Ureter (tissue), 1 donor: ENCODE data around the gene TBKBP1. TPM values are rescaled to one million over a fixed set of nuclear protein-coding genes. Genes with fewer than 3 reads are reported as not detected.

Experiments used
- total RNA-seq: library from RNA; stranded (reverse); gene quantifications from one replicate; pipeline ENCODE4 v1.2.4, GENCODE V29; 2023
- donor health status: DM: yes; HTN: yes; CAD: no.

TBKBP1 gene
- total RNA-seq, 1 donor from 2014 or later, result 9.2 TPM

Other genes with a start within 250 kb of the TBKBP1 start
- gene NPEPPS, start 163.1 kb upstream of the TBKBP1 start, total RNA-seq, result 152 TPM
- 352 TPM for gene KPNB1, start 44.2 kb upstream of the TBKBP1 start, total RNA-seq
- gene TBX21, start 39.1 kb downstream of the TBKBP1 start, total RNA-seq, result 1.2 TPM
- gene OSBPL7, start 127.6 kb downstream of the TBKBP1 start, total RNA-seq, result 27.2 TPM
- 38.2 TPM for gene MRPL10, start 137.4 kb downstream of the TBKBP1 start, total RNA-seq
- 0.31 TPM for gene LRRC46, start 137.5 kb downstream of the TBKBP1 start, total RNA-seq
- 36.5 TPM for gene SCRN2, start 147.1 kb downstream of the TBKBP1 start, total RNA-seq
- 9.2 TPM for gene SP6, start 157.0 kb downstream of the TBKBP1 start, total RNA-seq
- 22.7 TPM for gene SP2, start 202.1 kb downstream of the TBKBP1 start, total RNA-seq
- gene PNPO, start 247.4 kb downstream of the TBKBP1 start, total RNA-seq, result 40.9 TPM